HUES64 (cell line): Measurements from ENCODE around the gene MAP3K20.

ENCODE experiments used
- H3K27ac ChIP-seq: 2 replicates; pipeline ENCODE4 v1.7.0; 2013; ENCODE audit warnings: low read depth, low read length, inconsistent platforms
- H3K27me3 ChIP-seq: 2 replicates; pipeline ENCODE4 v1.6.1; 2013; ENCODE audit warnings: mild to moderate bottlenecking, low read length; ENCODE audit not compliant: insufficient read depth
- H3K36me3 ChIP-seq: 2 replicates; pipeline ENCODE4 v1.6.1; 2013; ENCODE audit warnings: mild to moderate bottlenecking, low read length; ENCODE audit not compliant: insufficient read depth
- H3K4me1 ChIP-seq: 2 replicates; pipeline ENCODE4 v1.6.1; 2013; ENCODE audit warnings: mild to moderate bottlenecking, low read length, moderate library complexity; ENCODE audit not compliant: insufficient read depth
- H3K4me3 ChIP-seq: 2 replicates; pipeline ENCODE4 v1.5.1; 2013; ENCODE audit warnings: mild to moderate bottlenecking, low read length, moderate library complexity
- H3K9ac ChIP-seq: 2 replicates; pipeline ENCODE4 v1.6.1; 2013; ENCODE audit warnings: mild to moderate bottlenecking, low read depth, low read length
- H3K9me3 ChIP-seq: 2 replicates; pipeline ENCODE4 v1.6.1; 2013; ENCODE audit warnings: low read depth, low read length; ENCODE audit not compliant: insufficient read depth
- WGBS: fragments of 150-250, 120-280 bp; methylation state at CpG from one replicate; pipeline ENCODE4 v1.1.7; 2013; ENCODE audit warnings: missing lambda C conversion rate; 5-methylcytosine and 5-hydroxymethylcytosine counted together

MAP3K20 gene

GRCh38 chr2:173130496-173131465 is 55.1 kb downstream of the MAP3K20 start:
- 91% methylated on average over 6 of the region's 6 CpGs for WGBS
- Histone ChIP-seq H3K9ac (no peak overlapping the region), H3K9me3 (no peaks in the 10 kb centered on the region), H3K36me3 (no peaks in the 10 kb centered on the region), H3K4me1 (peaks cover 17% of the 10 kb centered on the region), H3K27me3 (no peaks in the 10 kb centered on the region), H3K27ac (no peak overlapping the region), H3K4me3 (no peak overlapping the region)

GRCh38 chr2:173132531-173132930 is 56.9 kb downstream of the MAP3K20 start:
- H3K36me3 ChIP-seq, result no peaks in the 10 kb centered on the region
- H3K27ac ChIP-seq, result no peak overlapping the region
- H3K4me1 ChIP-seq, result peaks cover 29% of the 10 kb centered on the region
- no peak overlapping the region for H3K9ac ChIP-seq
- H3K27me3 ChIP-seq, result no peaks in the 10 kb centered on the region
- H3K9me3 ChIP-seq, result no peaks in the 10 kb centered on the region
- WGBS, result no CpG with 5 or more reads among the region's 1 CpG
- H3K4me3 ChIP-seq, result no peak overlapping the region

DNA sequence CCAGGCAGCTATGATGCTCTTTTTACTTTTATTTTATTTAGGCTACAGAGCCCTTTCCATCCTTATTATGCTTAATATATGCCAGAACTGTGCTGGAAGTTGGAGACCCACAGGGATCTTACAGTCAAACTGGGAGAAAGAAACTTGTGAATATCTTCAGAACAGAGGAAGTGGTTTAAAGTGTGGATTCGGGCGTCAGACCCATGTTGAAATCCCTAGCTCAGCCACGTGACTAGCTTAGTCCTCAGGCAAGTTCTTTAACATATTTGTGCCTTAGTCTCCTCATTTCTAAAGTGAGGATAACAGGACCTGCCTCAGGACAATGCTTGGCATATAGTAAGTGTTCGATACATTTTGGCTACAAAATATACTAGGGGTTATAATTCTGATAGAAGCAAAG is 59.1 kb downstream of the MAP3K20 start:
- Histone ChIP-seq H3K9me3 (no peaks in the 10 kb centered on the region), H3K4me3 (no peak overlapping the region), H3K27me3 (no peaks in the 10 kb centered on the region), H3K4me1 (peaks cover 29% of the 10 kb centered on the region), H3K9ac (no peak overlapping the region), H3K36me3 (no peaks in the 10 kb centered on the region), H3K27ac (no peak overlapping the region)
- 49% methylated on average over 4 of the region's 4 CpGs for WGBS

- Histone ChIP-seq H3K4me3 (no peak overlapping the region), H3K9ac (no peak overlapping the region), H3K27me3 (no peaks in the 10 kb centered on the region), H3K36me3 (no peaks in the 10 kb centered on the region), H3K27ac (no peak overlapping the region), H3K9me3 (peaks cover under 1% of the 10 kb centered on the region; the same call in 1 of the 2 replicates), H3K4me1 (peaks cover 29% of the 10 kb centered on the region)
- 100% methylated on average over 1 of the region's 2 CpGs for WGBS
These were observed 60.4 kb downstream of the MAP3K20 start for GRCh38 chr2:173136067-173136466.

GRCh38 chr2:173136599-173136998 is 61.0 kb downstream of the MAP3K20 start:
- 71% methylated on average over 2 of the region's 2 CpGs for WGBS
- no peak overlapping the region for H3K27ac ChIP-seq

DNA sequence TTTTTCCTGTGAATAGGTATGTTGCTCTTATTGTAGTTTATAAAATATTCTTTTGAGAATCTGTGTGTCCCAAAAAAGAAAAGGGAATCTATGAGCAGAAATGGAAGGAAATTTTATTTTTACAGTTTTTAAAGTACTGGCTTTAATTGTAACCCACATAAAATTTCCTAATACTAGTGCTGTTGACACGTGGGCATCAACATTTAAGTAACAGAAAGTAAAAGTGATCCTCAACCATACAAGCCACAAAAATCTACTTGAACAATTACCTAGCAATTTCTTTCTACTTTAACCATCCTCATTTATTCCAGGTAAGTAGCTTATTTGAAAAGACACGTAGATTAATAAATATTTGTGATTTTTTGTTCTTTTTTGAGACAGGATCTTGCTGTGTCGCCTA is 62.0 kb downstream of the MAP3K20 start:
- Histone ChIP-seq H3K4me3 (no peak overlapping the region), H3K36me3 (no peaks in the 10 kb centered on the region), H3K27ac (no peak overlapping the region), H3K4me1 (peaks cover 26% of the 10 kb centered on the region), H3K27me3 (no peaks in the 10 kb centered on the region), H3K9ac (no peak overlapping the region), H3K9me3 (peaks cover 7% of the 10 kb centered on the region)
- 93% methylated on average over 3 of the region's 3 CpGs for WGBS

More at GRCh38 chr2:173136599-173136998, 61.0 kb downstream of the MAP3K20 start:
- Histone ChIP-seq H3K27me3 (no peaks in the 10 kb centered on the region), H3K9ac (no peak overlapping the region; the same call in 1 of the 2 replicates), H3K4me1 (peaks cover 29% of the 10 kb centered on the region), H3K36me3 (no peaks in the 10 kb centered on the region), H3K4me3 (no peak overlapping the region), H3K9me3 (peaks cover 6% of the 10 kb centered on the region)

DNA sequence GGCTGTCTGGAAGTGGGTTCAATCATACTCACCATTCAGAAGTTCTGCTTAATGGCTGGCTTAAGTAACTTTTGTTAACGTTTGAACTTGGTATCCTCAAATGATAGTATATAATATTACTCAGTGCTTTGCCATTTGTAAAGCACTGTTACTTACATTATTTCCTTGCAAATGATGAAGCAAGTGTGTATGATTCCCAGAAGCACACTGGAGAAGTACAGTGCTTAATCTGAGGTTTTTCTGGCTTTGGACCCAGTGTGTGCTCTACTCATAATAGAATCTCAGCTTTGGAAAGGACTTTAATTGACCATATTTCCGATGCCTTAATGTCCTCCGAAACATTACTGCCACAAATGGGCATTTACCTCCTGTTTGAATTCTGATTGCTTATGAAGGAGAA is 63.3 kb downstream of the MAP3K20 start:
- Histone ChIP-seq H3K4me1 (peaks cover 26% of the 10 kb centered on the region), H3K9ac (no peak overlapping the region), H3K27ac (no peak overlapping the region), H3K36me3 (no peaks in the 10 kb centered on the region), H3K4me3 (no peak overlapping the region), H3K27me3 (no peaks in the 10 kb centered on the region), H3K9me3 (peaks cover 11% of the 10 kb centered on the region)
- 90% methylated on average over 2 of the region's 3 CpGs for WGBS

DNA sequence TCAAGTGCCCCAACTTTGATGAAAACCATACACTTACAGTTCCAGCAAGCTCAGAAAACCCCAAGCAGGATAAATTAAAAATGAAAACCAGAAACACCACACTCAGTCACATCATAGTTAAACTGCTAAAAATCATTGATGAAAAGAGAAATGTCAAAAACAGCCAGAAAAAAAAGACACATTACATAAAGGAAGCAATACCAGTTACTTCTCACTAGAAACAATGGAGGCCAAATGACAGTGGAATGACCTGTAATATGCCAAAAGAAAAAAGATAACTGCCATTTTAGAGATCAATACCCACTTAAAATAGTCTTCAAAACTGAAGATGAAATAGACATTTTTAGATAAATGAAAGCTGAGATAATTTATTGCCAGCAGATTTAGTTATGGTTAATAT is 66.0 kb downstream of the MAP3K20 start:
- Histone ChIP-seq H3K4me1 (peaks cover 3% of the 10 kb centered on the region; the same call in 1 of the 2 replicates), H3K27me3 (no peaks in the 10 kb centered on the region), H3K4me3 (no peak overlapping the region), H3K36me3 (no peaks in the 10 kb centered on the region), H3K27ac (no peak overlapping the region), H3K9ac (no peak overlapping the region), H3K9me3 (peaks cover 11% of the 10 kb centered on the region)

DNA sequence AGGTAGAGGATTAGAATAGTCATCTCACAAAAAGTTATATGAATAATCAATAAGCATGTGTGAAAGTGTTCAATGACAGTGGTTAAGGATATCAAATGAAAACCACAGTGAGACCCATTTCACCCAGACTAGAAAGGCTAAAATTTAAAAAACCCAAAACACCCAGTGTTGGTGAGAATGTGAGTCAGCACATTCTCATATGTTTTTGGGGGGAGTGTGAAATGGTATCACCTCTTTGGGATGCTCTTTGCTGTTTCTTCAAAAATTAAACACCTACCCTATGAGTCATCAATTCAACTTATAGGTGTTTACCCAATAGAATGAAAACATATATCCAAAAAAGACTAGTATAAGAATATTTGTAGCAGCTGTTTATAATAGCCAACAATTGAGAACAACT is 69.8 kb downstream of the MAP3K20 start:
- H3K27me3 ChIP-seq, result no peaks in the 10 kb centered on the region

DNA sequence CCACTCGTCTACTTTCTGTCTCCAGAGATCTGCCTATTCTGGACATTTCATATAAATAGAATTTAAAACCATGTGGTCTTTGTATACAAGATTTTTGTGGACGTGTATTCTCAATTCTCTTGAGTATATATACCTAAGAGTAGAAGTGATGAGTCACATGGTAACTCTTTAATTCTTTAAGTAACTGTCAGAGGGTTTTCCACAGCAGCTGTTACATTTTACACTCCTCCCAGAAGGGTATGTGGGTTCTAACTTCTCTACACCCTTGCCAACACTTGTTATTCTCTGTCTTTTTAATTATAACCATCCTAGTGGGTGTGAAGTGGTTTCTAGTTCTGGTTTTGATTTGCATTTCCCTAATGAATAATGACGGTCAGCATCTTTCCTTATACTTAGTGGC is 70.9 kb downstream of the MAP3K20 start:
- Histone ChIP-seq H3K27me3 (no peaks in the 10 kb centered on the region), H3K4me3 (no peak overlapping the region), H3K9ac (no peak overlapping the region), H3K36me3 (no peaks in the 10 kb centered on the region), H3K4me1 (0 out of 2 replicates have a peak, but pooled peaks cover 2% of the 10 kb centered on the region), H3K9me3 (peaks cover 6% of the 10 kb centered on the region), H3K27ac (no peak overlapping the region)
- WGBS, result no CpG with 5 or more reads among the region's 3 CpGs

More for the DNA sequence above, 69.8 kb downstream of the MAP3K20 start:
- Histone ChIP-seq H3K4me3 (no peak overlapping the region), H3K9ac (no peak overlapping the region), H3K36me3 (no peaks in the 10 kb centered on the region), H3K4me1 (no peaks in the 10 kb centered on the region), H3K27ac (no peak overlapping the region), H3K9me3 (peaks cover 11% of the 10 kb centered on the region)

DNA sequence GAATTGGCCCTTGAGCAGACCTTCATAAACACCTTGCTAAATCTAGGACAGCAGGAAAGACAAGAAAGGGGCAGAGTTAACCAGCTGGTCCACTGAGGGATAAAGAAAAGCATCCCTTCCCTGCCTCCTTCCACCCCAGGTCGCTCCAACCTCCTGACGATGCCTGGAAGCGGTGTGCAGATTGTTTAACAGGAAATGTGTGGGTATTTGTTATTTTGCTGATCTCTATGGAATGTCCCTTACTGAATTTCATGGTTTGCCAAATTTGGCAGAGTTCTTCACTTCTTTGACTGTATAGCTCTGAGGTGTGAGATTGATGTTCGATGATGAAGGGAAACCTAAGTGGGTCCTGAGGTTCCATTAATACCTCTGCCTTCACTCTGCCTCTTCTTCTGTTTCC is 72.9 kb downstream of the MAP3K20 start:
- Histone ChIP-seq H3K4me1 (peaks cover 12% of the 10 kb centered on the region; the same call in 1 of the 2 replicates), H3K9ac (no peak overlapping the region), H3K27me3 (no peaks in the 10 kb centered on the region), H3K9me3 (0 out of 2 replicates have a peak, but pooled peaks cover under 1% of the 10 kb centered on the region), H3K36me3 (no peaks in the 10 kb centered on the region), H3K27ac (no peak overlapping the region), H3K4me3 (no peak overlapping the region)
- 88% methylated on average over 4 of the region's 4 CpGs for WGBS
